Smooth muscle cell of the umbilical artery (primary cell): Measurements from ENCODE around the gene TAS2R40. TPM values are rescaled to one million over a fixed set of nuclear protein-coding genes. Genes with fewer than 3 reads are reported as not detected.

Experiments used
- total RNA-seq: library from RNA; depleted of rRNA; stranded (reverse); fragments of >200 nt; gene quantifications from 2 replicates; pipeline ENCODE4 v1.2.3, GENCODE V29; 2014

TAS2R40 gene
- total RNA-seq, result not detected in 2 replicates

DNA sequence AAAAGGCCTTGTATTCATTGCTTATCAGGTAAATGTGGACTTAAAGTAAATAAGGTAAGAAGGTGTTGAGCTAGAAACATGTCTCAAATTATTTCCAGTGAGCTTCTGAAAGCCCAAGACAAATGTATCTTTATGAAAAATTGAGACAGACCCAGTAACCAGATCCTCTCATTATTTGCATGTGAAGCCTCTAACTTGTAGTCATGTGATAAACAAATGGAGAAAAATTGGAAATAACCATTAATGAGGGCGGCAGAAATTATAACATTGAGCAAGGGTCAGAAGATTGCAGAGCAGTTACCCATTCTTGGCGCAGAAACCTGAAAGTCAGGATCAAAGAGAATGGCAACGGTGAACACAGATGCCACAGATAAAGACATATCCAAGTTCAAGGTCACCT, at the start of gene TAS2R40:
TSS of gene TAS2R40 (plus strand) at position 301 of the 400 bp plus-strand sequence. CDS start at position 343, 42 bp downstream.

GRCh38 chr7:143183024-143183423, 38.8 kb upstream of the TAS2R40 start, which contains the start of gene TAS2R39:
TAS2R39 (plus strand) TSS chr7:143183419; CDS start chr7:143183419, 0 bp downstream.

DNA sequence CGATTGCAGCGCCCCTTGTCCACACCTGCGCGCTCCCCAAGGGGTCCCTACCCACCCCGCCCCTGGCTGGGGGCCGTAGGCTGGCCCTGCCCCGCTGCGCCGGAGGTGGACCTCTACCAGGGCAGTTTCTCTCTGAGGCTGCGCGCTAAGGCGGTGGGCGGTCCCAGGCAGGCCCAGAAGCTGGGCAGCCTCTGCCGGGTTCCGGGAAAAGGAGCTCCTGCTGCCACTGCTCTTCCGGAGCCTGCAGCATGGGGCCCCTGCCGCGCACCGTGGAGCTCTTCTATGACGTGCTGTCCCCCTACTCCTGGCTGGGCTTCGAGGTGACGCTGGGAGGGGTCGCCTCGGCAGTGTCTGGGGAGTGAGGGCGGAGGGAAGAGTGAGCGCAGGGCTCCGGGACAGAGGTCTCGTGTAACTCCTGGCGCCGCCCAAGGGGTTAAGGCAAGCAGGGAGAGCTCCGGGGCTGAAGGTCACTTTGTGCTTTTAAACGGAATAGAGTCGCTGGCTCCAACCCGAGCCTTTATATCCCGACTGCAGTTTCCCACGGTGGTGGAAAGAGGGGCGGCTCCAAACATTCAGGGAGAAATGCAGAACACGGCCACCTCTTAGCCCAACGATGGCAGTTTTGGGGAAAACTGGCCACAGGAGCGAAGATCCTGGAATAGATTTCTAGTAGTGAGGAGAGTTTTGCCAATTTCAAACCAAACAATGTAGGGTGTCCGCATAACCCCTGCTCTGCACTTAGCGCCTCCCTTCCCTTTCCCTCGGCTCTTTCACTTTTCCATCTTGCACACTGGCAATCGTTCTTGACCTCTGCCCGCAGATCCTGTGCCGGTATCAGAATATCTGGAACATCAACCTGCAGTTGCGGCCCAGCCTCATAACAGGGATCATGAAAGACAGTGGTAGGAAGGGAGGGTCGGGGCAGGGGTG, 41.7 kb downstream of the TAS2R40 start, which contains the start of gene GSTK1:
TSS of gene GSTK1 (plus strand) at position 176 of the 930 bp plus-strand sequence. CDS start at position 249, 73 bp downstream.

Other genes starting within 250 kb of the TAS2R40 start
- not detected in 2 replicates for gene OR9A2, start 194.9 kb upstream of the TAS2R40 start, total RNA-seq
- gene OR6V1, start 169.7 kb upstream of the TAS2R40 start, total RNA-seq, result not detected in 2 replicates
- gene PIP, start 90.0 kb upstream of the TAS2R40 start, total RNA-seq, result not detected in 2 replicates
- not detected in 2 replicates for gene TAS2R39, start 38.6 kb upstream of the TAS2R40 start, total RNA-seq
- gene GSTK1, start 41.4 kb downstream of the TAS2R40 start, total RNA-seq, result 66.2 and 71.6 TPM in 2 replicates
- gene TMEM139, start 62.9 kb downstream of the TAS2R40 start, total RNA-seq, result not detected in 2 replicates
- gene CASP2, start 66.3 kb downstream of the TAS2R40 start, total RNA-seq, result 5.9 and 13.5 TPM in 2 replicates
- gene CLCN1, start 94.1 kb downstream of the TAS2R40 start, total RNA-seq, result not detected in 2 replicates
- 3.6 and 4.0 TPM in 2 replicates for gene FAM131B, start 140.7 kb downstream of the TAS2R40 start, total RNA-seq
- gene ZYX, start 159.3 kb downstream of the TAS2R40 start, total RNA-seq, result 35.9 and 112 TPM in 2 replicates
- 0.09 TPM in 1 of 2 replicates, not detected in the other for gene EPHA1, start 186.8 kb downstream of the TAS2R40 start, total RNA-seq
- gene TAS2R60, start 221.4 kb downstream of the TAS2R40 start, total RNA-seq, result not detected in 2 replicates